LNCaP clone FGC (cell line): ENCODE results near the gene RBM33.

Source experiments
- DNase-seq: peaks from one replicate; pipeline ENCODE4 v3.0.0-alpha.2; 2011; ENCODE audit warnings: low read depth
- H3K4me3 ChIP-seq: 2 replicates; pipeline ENCODE4 v1.5.1; 2011; ENCODE audit warnings: mild to moderate bottlenecking, low read depth, low read length, control low read depth
- CTCF ChIP-seq: IDR thresholded peaks from 2 replicates; pipeline ENCODE4 v1.5.1; 2012; ENCODE audit warnings: mild to moderate bottlenecking; ENCODE audit not compliant: control insufficient read depth, insufficient read depth; ENCODE audit errors: extremely low read depth

RBM33 gene

GRCh38 chr7:155756322-155756721 is 111.9 kb downstream of the RBM33 start:
- no peak for TF ChIP-seq CTCF
- H3K4me3 ChIP-seq: no peak overlapping the region
- no peak for DNase-seq

DNA sequence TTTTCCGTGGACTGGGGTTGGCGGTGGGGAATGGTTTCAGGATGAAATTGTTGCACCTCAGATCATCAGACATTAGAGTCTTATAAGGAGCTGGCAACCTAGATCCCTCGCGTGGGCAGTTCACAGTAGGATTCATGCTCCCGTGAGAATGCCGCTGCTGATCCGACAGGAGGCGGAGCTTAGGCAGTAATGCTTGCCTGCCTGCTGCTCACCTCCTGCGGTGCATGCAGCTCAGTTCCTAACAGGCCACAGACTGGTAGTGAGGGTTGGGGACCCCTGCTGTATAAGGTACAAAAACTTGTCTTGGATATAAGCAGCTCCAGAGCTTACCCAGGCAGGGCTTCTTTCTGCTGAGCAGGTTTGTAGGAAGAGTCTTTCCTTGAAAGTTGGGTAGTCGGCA is 113.9 kb downstream of the RBM33 start:
- no peak overlapping the region for H3K4me3 ChIP-seq
- no peak for DNase-seq
- no peak for TF ChIP-seq CTCF

DNA sequence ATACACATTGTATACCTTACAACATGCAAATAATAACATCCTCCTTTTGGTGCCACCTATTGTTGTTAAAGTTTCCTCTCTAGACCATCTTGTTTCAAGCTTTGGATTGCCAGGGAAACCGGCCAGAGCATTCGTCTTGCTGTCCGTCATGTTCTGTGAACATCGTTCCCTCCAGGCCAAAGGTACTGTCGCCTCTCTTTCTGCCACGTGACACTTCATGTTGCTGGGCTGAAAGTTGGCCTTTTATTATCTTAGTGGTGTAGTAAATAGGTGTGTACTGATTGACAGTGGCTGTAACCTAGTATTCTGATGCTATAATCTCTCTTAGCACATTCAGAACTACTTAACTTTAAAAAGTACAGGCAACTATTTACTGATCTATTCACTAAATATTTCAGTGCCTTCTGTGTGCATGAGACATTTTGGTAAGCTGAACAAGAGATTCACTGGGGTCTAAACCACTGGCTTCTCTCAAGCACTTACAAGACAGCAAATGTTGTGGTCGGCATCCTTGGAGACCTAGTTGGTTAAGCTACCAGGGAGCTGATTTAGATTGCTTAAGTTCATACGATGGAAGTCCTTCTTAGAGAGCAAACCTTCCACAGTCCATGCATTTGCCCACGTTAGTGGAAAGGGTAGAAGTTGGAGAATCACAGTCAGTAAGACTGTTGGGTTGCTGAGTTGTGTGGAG is 115.4 kb downstream of the RBM33 start:
- H3K4me3 ChIP-seq: no peak overlapping the region
- no peak for TF ChIP-seq CTCF
- DNase-seq: no peak

- H3K4me3 ChIP-seq: no peak overlapping the region
- no peak for DNase-seq
- TF ChIP-seq CTCF: no peak
These were observed 116.7 kb downstream of the RBM33 start for GRCh38 chr7:155761162-155761561.

DNA sequence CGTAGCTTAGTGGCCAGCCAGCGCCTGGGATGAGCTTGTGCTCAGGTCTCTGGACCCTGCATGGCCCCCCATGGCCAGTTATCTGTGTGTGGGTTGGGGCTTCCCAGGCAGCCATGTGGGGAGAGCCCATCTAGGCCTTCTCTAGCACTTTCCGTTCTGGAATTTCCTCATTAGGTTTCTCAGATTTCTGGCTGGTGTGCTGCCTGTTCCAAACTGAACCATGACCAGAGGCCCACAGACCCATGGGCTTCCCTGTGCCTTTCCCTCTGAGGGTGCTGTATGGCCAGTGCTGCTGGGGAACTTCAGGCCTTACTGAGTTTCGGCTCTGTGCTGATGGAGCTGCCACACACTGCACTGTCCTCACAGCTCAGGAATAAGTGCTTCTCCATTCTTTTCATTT is 117.6 kb downstream of the RBM33 start:
- no peak for DNase-seq
- no peak for TF ChIP-seq CTCF
- H3K4me3 ChIP-seq: no peak overlapping the region

- TF ChIP-seq CTCF: no peak
- DNase-seq: no peak
- H3K4me3 ChIP-seq: no peak overlapping the region
These were observed 118.2 kb downstream of the RBM33 start for GRCh38 chr7:155762655-155763054.

DNA sequence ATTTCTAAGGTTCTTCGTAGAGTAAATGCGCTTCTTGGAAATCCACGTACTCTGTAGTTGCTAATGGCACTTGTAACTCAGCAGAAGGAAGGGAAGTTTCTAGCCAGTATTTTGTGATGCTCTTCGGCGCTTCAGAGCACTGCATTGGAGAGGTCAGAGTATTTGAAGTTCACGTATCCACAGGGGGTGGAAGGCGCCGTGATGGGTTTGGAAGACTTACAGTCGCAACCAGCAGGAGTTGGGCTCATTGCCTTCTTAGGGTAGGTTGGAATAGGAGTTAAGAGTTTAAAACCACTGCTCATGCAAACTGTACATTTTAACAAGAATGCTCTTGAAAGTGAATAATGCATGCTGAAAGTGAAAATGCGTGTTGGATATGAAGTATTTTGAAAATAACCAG is 118.7 kb downstream of the RBM33 start:
- no peak overlapping the region for H3K4me3 ChIP-seq
- DNase-seq: no peak
- TF ChIP-seq CTCF: no peak
